Smooth muscle cell of the pulmonary artery (primary cell): ENCODE results near the gene MKI67. TPM values are rescaled to one million over a fixed set of nuclear protein-coding genes. Genes with fewer than 3 reads are reported as not detected.

Source experiments
- total RNA-seq: library from RNA; depleted of rRNA; stranded (reverse); fragments of >200 nt; gene quantifications from 2 replicates; pipeline ENCODE4 v1.2.3, GENCODE V29; 2014

MKI67 gene
- 3.3 and 7.4 TPM in 2 replicates for total RNA-seq

GRCh38 chr10:128125944-128126764, at the start of gene MKI67:
MKI67 (minus strand) TSS chr10:128126423; CDS start chr10:128125667, 756 bp downstream.

Other genes starting within 250 kb of the MKI67 start
- gene CLRN3, start 233.5 kb downstream of the MKI67 start, total RNA-seq, result not detected in 2 replicates
- gene PTPRE, start 219.3 kb downstream of the MKI67 start, total RNA-seq, result 4.8 and 14.5 TPM in 2 replicates